ENCODE measurements around the gene KCP. TPM values are rescaled to one million over a fixed set of nuclear protein-coding genes. Genes with fewer than 3 reads are reported as not detected.

Gene KCP
- total RNA-seq, 1 experiment from 2014 or later: 1.6 TPM

- H2AFZ ChIP-seq (ENCODE audit: low read depth, low read length, poor library complexity, severe bottlenecking): no peak overlapping the region
- no peak overlapping the region for H3K27ac ChIP-seq (ENCODE audit: low read depth, low read length)
- TF ChIP-seq JUND (IDR thresholded peaks at IDR 0.05) (no peak), SRF (IDR thresholded peaks at IDR 0.05; ENCODE audit: low read depth) (no peak), YY1 (IDR thresholded peaks at IDR 0.05; ENCODE audit: extremely low read depth, insufficient replicate concordance, low read depth, low read length) (no peak), FOSL1 (IDR thresholded peaks at IDR 0.05; ENCODE audit: low read depth) (no peak), SIN3A (IDR thresholded peaks at IDR 0.05; ENCODE audit: low read depth) (no peak), REST (IDR thresholded peaks at IDR 0.05; ENCODE audit: low read depth) (no peak), ELF1 (IDR thresholded peaks at IDR 0.05; ENCODE audit: borderline replicate concordance, low read depth) (no peak), CTCF (IDR thresholded peaks at IDR 0.05 in 2 of 3, conservative IDR thresholded peaks at IDR 0.05 in 1 of 3; ENCODE audit: borderline replicate concordance in 1 of 3, insufficient read depth in 1 of 3, low read depth in 2 of 3, low read length in 2 of 3) (no peak), ZBTB33 (IDR thresholded peaks at IDR 0.05; ENCODE audit: extremely low read depth, insufficient replicate concordance, low read length) (no peak), POLR2A (IDR thresholded peaks at IDR 0.05; ENCODE audit: borderline replicate concordance, extremely low read depth, insufficient read depth, insufficient read length) (no peak), ZNF274 (IDR thresholded peaks at IDR 0.05; ENCODE audit: low read depth, low read length) (no peak), CEBPB (IDR thresholded peaks at IDR 0.05; ENCODE audit: low read depth) (no peak), EZH2phosphoT487 (IDR thresholded peaks at IDR 0.05; ENCODE audit: borderline replicate concordance) (no peak), ZFX (IDR thresholded peaks at IDR 0.05) (no peak), POLR2AphosphoS5 (IDR thresholded peaks at IDR 0.05; ENCODE audit: low read depth, low read length) (no peak)
- no peaks in the 10 kb centered on the region for H3K36me3 ChIP-seq (ENCODE audit: control insufficient read depth in 1 of 2, insufficient read depth in 2 of 2, low read length in 2 of 2)
- H3K9ac ChIP-seq (ENCODE audit: low read length): no peak overlapping the region
- BruUV-seq (replicated peaks): no TSS peak
- intact Hi-C loops (cut with micrococcal nuclease): loop anchor here (2.0 to 5.0 kb wide), 3 partner anchors 18 to 409 kb away; partner anchors contain the start of gene ATP6V1F
- H4K20me1 ChIP-seq (ENCODE audit: insufficient read depth): no peaks in the 10 kb centered on the region
- CTCF ChIA-PET: interaction anchor here (0.6 to 2.5 kb wide), 9 partner anchors 9 to 481 kb away, joined by 3 to 16 read pairs (median 12); partner anchors contain the start of gene ATP6V1F
- DNase-seq (ENCODE audit: low read depth, low spot score) (no peak), ATAC-seq (no peak)
- RAD21 ChIA-PET (ENCODE audit: low non-redundant PET in 1 of 2, low total read pairs in 2 of 2, uncharacterized antibody in 2 of 2, unreplicated experiment in 2 of 2): interaction anchor here (0.6 to 2.0 kb wide), 4 partner anchors 21 to 272 kb away, joined by 3 to 7 read pairs (median 4); no protein-coding TSS in a partner anchor
- no peak overlapping the region for H3K4me3 ChIP-seq (replicated peaks in 1 of 2; ENCODE audit: low read depth in 1 of 2, low read length in 2 of 2)
- no peaks in the 10 kb centered on the region for H3K79me2 ChIP-seq (ENCODE audit: insufficient read depth, low read length)
- POLR2A ChIA-PET: no interaction called here
- no peaks in the 10 kb centered on the region for H3K4me1 ChIP-seq (ENCODE audit: control insufficient read depth in 1 of 2, insufficient read depth in 2 of 2, low read length in 2 of 2)
- H3K27me3 ChIP-seq (ENCODE audit: insufficient read depth, low read length): no peaks in the 10 kb centered on the region
- H3K9me2 ChIP-seq (ENCODE audit: insufficient read depth): no peaks in the 10 kb centered on the region
- no peaks in the 10 kb centered on the region for H3K9me3 ChIP-seq (ENCODE audit: control insufficient read depth in 1 of 2, insufficient read depth in 1 of 2, low read depth in 1 of 2, low read length in 2 of 2)
- no peak overlapping the region for H3K4me2 ChIP-seq (ENCODE audit: low read length)
These were observed 29.6 kb downstream of the KCP start for GRCh38 chr7:128880791-128881457.

Measured in HCT116 (cell line).